GM10266 (cell line): ENCODE measurements around the gene TUT4.

Source experiments
- DNase-seq: peaks from one replicate; pipeline ENCODE4 v3.0.0; 2012; ENCODE audit errors: extremely low spot score
- CTCF ChIP-seq: IDR thresholded peaks from 2 replicates; pipeline ENCODE4 v1.5.1; 2012; ENCODE audit warnings: mild to moderate bottlenecking, low read depth; ENCODE audit not compliant: control insufficient read depth, insufficient read depth; ENCODE audit errors: missing control alignments

Gene TUT4

GRCh38 chr1:52552505-52553361, at the start of gene TUT4:
Gene TUT4 (minus strand): TSS chr1:52553092. CDS start chr1:52526280, 26,812 bp downstream.
- peak; percentile 78 for DNase-seq
- peak; percentile 16 for TF ChIP-seq CTCF

- TF ChIP-seq CTCF = no peak
- peak; percentile 72 for DNase-seq
Measured at GRCh38 chr1:52601991-52602855, 49.3 kb upstream of the TUT4 start, which contains the start of gene GPX7. Gene GPX7 (plus strand): TSS chr1:52602371. CDS start chr1:52602410, 39 bp downstream.

- TF ChIP-seq CTCF = no peak
- no peak for DNase-seq
Measured at GRCh38 chr1:52601519-52601918, 48.6 kb upstream of the TUT4 start.

GRCh38 chr1:52600533-52601179, 47.8 kb upstream of the TUT4 start:
- no peak for DNase-seq
- TF ChIP-seq CTCF = no peak

GRCh38 chr1:52599236-52599635, 46.3 kb upstream of the TUT4 start:
- no peak for TF ChIP-seq CTCF
- no peak for DNase-seq

GRCh38 chr1:52598729-52599128, 45.8 kb upstream of the TUT4 start:
- TF ChIP-seq CTCF = no peak
- no peak for DNase-seq
